ENCODE results near the gene DAZ3. TPM values are rescaled to one million over a fixed set of nuclear protein-coding genes. Genes with fewer than 3 reads are reported as not detected.
"Not testable (repeated sequence)": the region's sequence is repeated elsewhere in the genome, so short reads cannot be mapped to it uniquely, and the experiment has no call there.

DAZ3 gene, protein sequence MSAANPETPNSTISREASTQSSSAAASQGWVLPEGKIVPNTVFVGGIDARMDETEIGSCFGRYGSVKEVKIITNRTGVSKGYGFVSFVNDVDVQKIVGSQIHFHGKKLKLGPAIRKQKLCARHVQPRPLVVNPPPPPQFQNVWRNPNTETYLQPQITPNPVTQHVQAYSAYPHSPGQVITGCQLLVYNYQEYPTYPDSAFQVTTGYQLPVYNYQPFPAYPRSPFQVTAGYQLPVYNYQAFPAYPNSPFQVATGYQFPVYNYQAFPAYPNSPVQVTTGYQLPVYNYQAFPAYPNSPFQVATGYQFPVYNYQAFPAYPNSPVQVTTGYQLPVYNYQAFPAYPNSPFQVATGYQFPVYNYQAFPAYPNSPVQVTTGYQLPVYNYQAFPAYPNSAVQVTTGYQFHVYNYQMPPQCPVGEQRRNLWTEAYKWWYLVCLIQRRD
- not detected for total RNA-seq
- not detected for polyA plus RNA-seq
- long read RNA-seq, donor 1: 0 reads
- long read RNA-seq, donor 2: 0 reads
- long read RNA-seq, donor 3: 0 reads
- long read RNA-seq, donor 4: 0 reads
- long read RNA-seq, donor 5: 0 reads
- long read RNA-seq, donor 6: 0 reads
- long read RNA-seq, donor 7: 0 reads
- long read RNA-seq, donor 8: 0 reads
- long read RNA-seq, donor 9: 0 reads
- long read RNA-seq, donor 10: 0 reads

DNA sequence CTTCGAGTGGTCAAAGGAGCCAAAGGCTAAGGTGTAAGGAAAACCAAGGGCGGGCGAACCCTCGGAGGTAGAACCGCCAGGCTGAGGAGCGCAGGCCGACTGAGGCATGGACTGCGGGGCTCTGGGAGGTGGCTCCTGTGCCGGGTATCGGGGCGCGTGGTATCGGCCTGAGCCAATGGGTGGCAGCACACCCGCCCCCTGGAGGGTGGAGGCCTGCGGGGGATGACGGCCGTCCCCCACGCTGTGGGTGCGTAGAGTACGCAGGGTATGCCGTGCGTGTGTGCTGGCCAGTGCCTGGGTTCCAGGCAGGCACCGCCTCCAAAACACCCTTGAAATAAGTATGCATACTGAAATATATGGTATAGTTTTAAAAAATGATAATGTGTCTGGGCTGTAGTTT lies at the start of gene DAZ3:
Gene DAZ3 (minus strand): TSS at position 101 of the 400 bp plus-strand sequence. CDS start 208 bp downstream, outside the sequence.
- not testable (repeated sequence) for H3K4me3 ChIP-seq (ENCODE audit: low read length in 2 of 2); DNase-seq (ENCODE audit: low read depth in 6 of 9, low spot score in 9 of 9); H3K36me3 ChIP-seq (ENCODE audit: control insufficient read depth in 2 of 2, insufficient read depth in 2 of 2, low read length in 1 of 2); H3K9me3 ChIP-seq (ENCODE audit: control insufficient read depth in 2 of 2, insufficient read depth in 1 of 2, low read length in 1 of 2); H3K4me1 ChIP-seq (ENCODE audit: control insufficient read depth in 2 of 2, insufficient read depth in 2 of 2, low read length in 2 of 2); H3K27ac ChIP-seq (ENCODE audit: low read depth in 1 of 2, low read length in 1 of 2); H3K27me3 ChIP-seq (ENCODE audit: control insufficient read depth in 2 of 2, insufficient read depth in 1 of 2, low read length in 1 of 2)
- no CpG with 5 or more reads among the region's 23 CpGs for WGBS

DNA sequence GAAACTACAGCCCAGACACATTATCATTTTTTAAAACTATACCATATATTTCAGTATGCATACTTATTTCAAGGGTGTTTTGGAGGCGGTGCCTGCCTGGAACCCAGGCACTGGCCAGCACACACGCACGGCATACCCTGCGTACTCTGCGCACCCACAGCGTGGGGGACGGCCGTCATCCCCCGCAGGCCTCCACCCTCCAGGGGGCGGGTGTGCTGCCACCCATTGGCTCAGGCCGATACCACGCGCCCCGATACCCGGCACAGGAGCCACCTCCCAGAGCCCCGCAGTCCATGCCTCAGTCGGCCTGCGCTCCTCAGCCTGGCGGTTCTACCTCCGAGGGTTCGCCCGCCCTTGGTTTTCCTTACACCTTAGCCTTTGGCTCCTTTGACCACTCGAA lies 20.4 kb upstream of the DAZ3 start, which contains the start of gene DAZ4:
Gene DAZ4 (plus strand): TSS at position 301 of the 400 bp plus-strand sequence. CDS start 208 bp downstream, outside the sequence.
- not testable (repeated sequence) for H3K36me3 ChIP-seq (ENCODE audit: control insufficient read depth in 2 of 2, insufficient read depth in 2 of 2, low read length in 1 of 2); H3K4me1 ChIP-seq (ENCODE audit: control insufficient read depth in 2 of 2, insufficient read depth in 2 of 2, low read length in 2 of 2); H3K27ac ChIP-seq (ENCODE audit: low read depth in 1 of 2, low read length in 1 of 2); DNase-seq (ENCODE audit: low read depth in 6 of 9, low spot score in 9 of 9); H3K27me3 ChIP-seq (ENCODE audit: control insufficient read depth in 2 of 2, insufficient read depth in 1 of 2, low read length in 1 of 2); H3K4me3 ChIP-seq (ENCODE audit: low read length in 2 of 2); H3K9me3 ChIP-seq (ENCODE audit: control insufficient read depth in 2 of 2, insufficient read depth in 1 of 2, low read length in 1 of 2)
- 98% methylated on average over 10 of the region's 23 CpGs for WGBS

DNA sequence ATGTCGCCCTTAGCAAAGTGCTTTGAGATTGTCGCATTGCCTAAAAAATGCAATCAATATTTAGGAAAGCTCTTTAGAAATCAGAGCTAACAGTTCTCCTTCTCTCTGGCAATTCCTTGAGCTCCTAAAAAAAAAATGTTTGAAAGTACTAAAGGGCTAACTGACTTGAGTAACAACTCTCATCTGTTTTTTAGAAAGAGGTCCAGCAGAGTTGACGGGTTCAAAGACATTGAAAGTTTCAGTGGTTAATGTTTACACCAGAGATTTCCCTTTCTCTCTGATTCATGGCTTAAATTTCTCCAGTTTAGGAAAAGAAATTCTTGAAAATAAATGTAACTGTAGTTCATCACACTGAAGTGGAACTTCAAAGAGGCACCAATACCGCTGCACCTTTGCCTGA lies 11.9 kb upstream of the DAZ3 start:
- DNase-seq (ENCODE audit: low read depth in 6 of 9, low spot score in 9 of 9); H3K9me3 ChIP-seq (ENCODE audit: control insufficient read depth in 2 of 2, insufficient read depth in 1 of 2, low read length in 1 of 2); H3K4me3 ChIP-seq (ENCODE audit: low read length in 2 of 2); H3K36me3 ChIP-seq (ENCODE audit: control insufficient read depth in 2 of 2, insufficient read depth in 2 of 2, low read length in 1 of 2); H3K4me1 ChIP-seq (ENCODE audit: control insufficient read depth in 2 of 2, insufficient read depth in 2 of 2, low read length in 2 of 2); H3K27ac ChIP-seq (ENCODE audit: low read depth in 1 of 2, low read length in 1 of 2); H3K27me3 ChIP-seq (ENCODE audit: control insufficient read depth in 2 of 2, insufficient read depth in 1 of 2, low read length in 1 of 2): not testable (repeated sequence)
- no CpG with 5 or more reads among the region's 4 CpGs for WGBS

DNA sequence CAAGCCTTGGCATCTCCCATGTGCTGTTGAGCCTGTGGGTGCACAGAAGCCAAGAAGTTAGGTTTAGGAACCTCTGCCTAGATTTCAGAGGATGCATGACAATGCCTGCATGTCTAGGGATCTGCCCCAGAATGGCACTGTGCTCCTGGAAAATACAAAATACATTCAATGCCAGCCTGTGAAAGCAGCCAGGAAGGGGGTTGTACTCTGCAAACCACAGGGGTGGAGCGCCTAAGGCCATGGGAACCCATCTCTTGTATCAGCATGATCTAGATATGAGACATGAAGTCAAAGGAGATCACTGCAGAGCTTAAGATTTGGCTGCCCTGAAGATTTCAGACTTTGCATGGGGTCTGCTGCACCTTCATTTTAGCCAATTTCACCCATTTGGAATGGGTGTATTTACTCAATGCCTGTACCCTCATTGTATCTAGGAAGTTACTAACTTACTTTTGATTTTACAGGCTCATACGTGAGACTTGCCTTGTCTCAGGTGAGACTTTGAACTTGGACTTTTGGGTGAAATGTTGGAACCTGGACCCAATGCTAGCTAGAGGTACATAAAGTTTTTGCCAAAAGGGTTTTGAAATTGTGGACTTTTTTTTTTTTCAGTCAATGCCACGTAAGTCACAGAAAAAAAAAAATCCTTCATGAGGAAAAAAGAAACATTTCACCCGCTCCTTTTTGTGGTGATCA lies 11.1 kb upstream of the DAZ3 start:
- H3K9me3 ChIP-seq (ENCODE audit: control insufficient read depth in 2 of 2, insufficient read depth in 1 of 2, low read length in 1 of 2); H3K27ac ChIP-seq (ENCODE audit: low read depth in 1 of 2, low read length in 1 of 2); H3K27me3 ChIP-seq (ENCODE audit: control insufficient read depth in 2 of 2, insufficient read depth in 1 of 2, low read length in 1 of 2); H3K4me1 ChIP-seq (ENCODE audit: control insufficient read depth in 2 of 2, insufficient read depth in 2 of 2, low read length in 2 of 2); H3K4me3 ChIP-seq (ENCODE audit: low read length in 2 of 2); H3K36me3 ChIP-seq (ENCODE audit: control insufficient read depth in 2 of 2, insufficient read depth in 2 of 2, low read length in 1 of 2); DNase-seq (ENCODE audit: low read depth in 6 of 9, low spot score in 9 of 9): not testable (repeated sequence)
- 45% methylated on average over 1 of the region's 4 CpGs for WGBS

DNA sequence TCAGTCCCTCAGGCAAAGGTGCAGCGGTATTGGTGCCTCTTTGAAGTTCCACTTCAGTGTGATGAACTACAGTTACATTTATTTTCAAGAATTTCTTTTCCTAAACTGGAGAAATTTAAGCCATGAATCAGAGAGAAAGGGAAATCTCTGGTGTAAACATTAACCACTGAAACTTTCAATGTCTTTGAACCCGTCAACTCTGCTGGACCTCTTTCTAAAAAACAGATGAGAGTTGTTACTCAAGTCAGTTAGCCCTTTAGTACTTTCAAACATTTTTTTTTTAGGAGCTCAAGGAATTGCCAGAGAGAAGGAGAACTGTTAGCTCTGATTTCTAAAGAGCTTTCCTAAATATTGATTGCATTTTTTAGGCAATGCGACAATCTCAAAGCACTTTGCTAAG lies 8.6 kb upstream of the DAZ3 start:
- WGBS: no CpG with 5 or more reads among the region's 3 CpGs
- DNase-seq (ENCODE audit: low read depth in 6 of 9, low spot score in 9 of 9); H3K27me3 ChIP-seq (ENCODE audit: control insufficient read depth in 2 of 2, insufficient read depth in 1 of 2, low read length in 1 of 2); H3K4me3 ChIP-seq (ENCODE audit: low read length in 2 of 2); H3K9me3 ChIP-seq (ENCODE audit: control insufficient read depth in 2 of 2, insufficient read depth in 1 of 2, low read length in 1 of 2); H3K4me1 ChIP-seq (ENCODE audit: control insufficient read depth in 2 of 2, insufficient read depth in 2 of 2, low read length in 2 of 2); H3K36me3 ChIP-seq (ENCODE audit: control insufficient read depth in 2 of 2, insufficient read depth in 2 of 2, low read length in 1 of 2); H3K27ac ChIP-seq (ENCODE audit: low read depth in 1 of 2, low read length in 1 of 2): not testable (repeated sequence)

Other genes starting within 250 kb of the DAZ3 start
- not detected for gene BPY2B, start 195.4 kb downstream of the DAZ3 start, total RNA-seq
- gene BPY2B, start 195.4 kb downstream of the DAZ3 start, polyA plus RNA-seq: not detected
- not detected for gene DAZ4, start 20.5 kb upstream of the DAZ3 start, total RNA-seq
- gene DAZ4, start 20.5 kb upstream of the DAZ3 start, polyA plus RNA-seq: 0.07 TPM
- gene BPY2C, start 238.7 kb upstream of the DAZ3 start, total RNA-seq: not detected
- gene BPY2C, start 238.7 kb upstream of the DAZ3 start, polyA plus RNA-seq: not detected

Data from thymus (tissue), 14 donors.